ENCODE results near the gene TRAF3.

Gene TRAF3

GRCh38 chr14:102897299-102898027, 120.2 kb downstream of the TRAF3 start:
- FAIRE-seq, result no peak

GRCh38 chr14:102898298-102898697, 121.0 kb downstream of the TRAF3 start:
- FAIRE-seq, result no peak

- FAIRE-seq, result no peak
Measured at GRCh38 chr14:102898776-102899515, 121.7 kb downstream of the TRAF3 start.

GRCh38 chr14:102899516-102899900, 122.3 kb downstream of the TRAF3 start:
- no peak for FAIRE-seq

GRCh38 chr14:102900631-102901571, 123.7 kb downstream of the TRAF3 start:
- FAIRE-seq, result no peak

- FAIRE-seq, result no peak
Measured at GRCh38 chr14:102901633-102902032, 124.4 kb downstream of the TRAF3 start.

- no peak for FAIRE-seq
Measured at GRCh38 chr14:102902086-102902485, 124.8 kb downstream of the TRAF3 start.

- no peak for FAIRE-seq
Measured at GRCh38 chr14:102902523-102903247, 125.4 kb downstream of the TRAF3 start.

GRCh38 chr14:102903248-102903888, 126.1 kb downstream of the TRAF3 start:
- no peak for FAIRE-seq

- no peak for FAIRE-seq
Measured at GRCh38 chr14:102903889-102904512, 126.8 kb downstream of the TRAF3 start.

- no peak for FAIRE-seq
Measured at GRCh38 chr14:102905116-102906108, 128.2 kb downstream of the TRAF3 start.

GRCh38 chr14:102906616-102907302, 129.5 kb downstream of the TRAF3 start:
- no peak for FAIRE-seq

- no peak for FAIRE-seq
Measured at GRCh38 chr14:102907303-102907844, 130.1 kb downstream of the TRAF3 start.

- no peak for FAIRE-seq
Measured at GRCh38 chr14:102907980-102908730, 130.9 kb downstream of the TRAF3 start.

GRCh38 chr14:102908766-102909455, 131.7 kb downstream of the TRAF3 start:
- no peak for FAIRE-seq

GRCh38 chr14:102909462-102909861, 132.2 kb downstream of the TRAF3 start:
- FAIRE-seq, result no peak

- FAIRE-seq, result no peak
Measured at GRCh38 chr14:102909911-102910310, 132.7 kb downstream of the TRAF3 start.

GRCh38 chr14:102910442-102910841, 133.2 kb downstream of the TRAF3 start:
- FAIRE-seq, result no peak
